ENCODE data around the gene ZNF425. TPM values are rescaled to one million over a fixed set of nuclear protein-coding genes. Genes with fewer than 3 reads are reported as not detected.

ZNF425 gene
- total RNA-seq, result 1 to 10 TPM; 2.8 to 4.0 TPM

- Histone ChIP-seq H3K4me3 (peak within 1 kb of the TSS; percentile 58 to 84), H3K36me3 (no peaks in the 10 kb centered on the region), H3K4me1 (replicated peaks) (no peaks in the 10 kb centered on the region), H3K27ac (peak within 1 kb of the TSS; percentile 98), H3K9me3 (no peaks in the 10 kb centered on the region), H3K27me3 (replicated peaks; ENCODE audit: insufficient read depth) (no peaks in the 10 kb centered on the region)
- TF ChIP-seq POLR2AphosphoS5 (IDR thresholded peaks at IDR 0.05), result peak; percentile 93
- TF ChIP-seq POLR2A (IDR thresholded peaks at IDR 0.05), result peak; percentile 96
- peak; percentile 99 to 100 (median 99) for TF ChIP-seq CTCF (IDR thresholded peaks at IDR 0.05)
- peak; percentile 88 for DNase-seq (ENCODE audit: low spot score)
- WGBS, result under 1% methylated on average over 26 of the region's 72 CpGs
- intact Hi-C loops (cut with DNase I), result loop anchor here (2.0 to 10.0 kb wide), 2 partner anchors 21 to 241 kb away; partner anchors contain the start of genes EZH2 and ZNF398
Observed at GRCh38 chr7:149125863-149126661, at the start of gene ZNF425. ZNF425 (minus strand) TSS chr7:149126324; CDS start chr7:149126213, 111 bp downstream.

- 84% methylated on average over 2 of the region's 2 CpGs for WGBS
- Histone ChIP-seq H3K36me3 (peaks cover 7 to 8% of the 10 kb centered on the region in 2 donors), H3K27me3 (replicated peaks; ENCODE audit: insufficient read depth) (no peaks in the 10 kb centered on the region), H3K4me3 (no peak overlapping the region), H3K9me3 (no peaks in the 10 kb centered on the region), H3K27ac (no peak overlapping the region), H3K4me1 (replicated peaks) (no peaks in the 10 kb centered on the region)
- TF ChIP-seq POLR2AphosphoS5 (IDR thresholded peaks at IDR 0.05) (no peak), POLR2A (IDR thresholded peaks at IDR 0.05) (no peak), CTCF (IDR thresholded peaks at IDR 0.05) (no peak)
- intact Hi-C loops (cut with DNase I), result no loop called here
- no peak for DNase-seq (ENCODE audit: low spot score)
Observed at GRCh38 chr7:149175150-149175549, 49.0 kb upstream of the ZNF425 start.

GRCh38 chr7:149172534-149172920 is 46.4 kb upstream of the ZNF425 start:
- no peak for DNase-seq (ENCODE audit: low spot score)
- no peaks in the 10 kb centered on the region for H3K9me3 ChIP-seq
- no peaks in the 10 kb centered on the region for H3K27me3 ChIP-seq (replicated peaks; ENCODE audit: insufficient read depth)
- H3K4me1 ChIP-seq (replicated peaks), result no peaks in the 10 kb centered on the region
- no peak overlapping the region for H3K4me3 ChIP-seq
- intact Hi-C loops (cut with DNase I), result no loop called here
- TF ChIP-seq CTCF (IDR thresholded peaks at IDR 0.05) (no peak), POLR2AphosphoS5 (IDR thresholded peaks at IDR 0.05) (no peak), POLR2A (IDR thresholded peaks at IDR 0.05) (no peak)
- no peak overlapping the region for H3K27ac ChIP-seq
- 69% methylated on average over 1 of the region's 1 CpG for WGBS
- no peaks in the 10 kb centered on the region for H3K36me3 ChIP-seq

GRCh38 chr7:149171892-149172533 is 45.9 kb upstream of the ZNF425 start:
- Histone ChIP-seq H3K9me3 (no peaks in the 10 kb centered on the region), H3K27ac (no peak overlapping the region), H3K27me3 (replicated peaks; ENCODE audit: insufficient read depth) (no peaks in the 10 kb centered on the region), H3K4me3 (no peak overlapping the region), H3K36me3 (peaks cover 0 to 3% of the 10 kb centered on the region in 2 donors), H3K4me1 (replicated peaks) (no peaks in the 10 kb centered on the region)
- no peak for DNase-seq (ENCODE audit: low spot score)
- WGBS, result 79% methylated on average over 9 of the region's 9 CpGs
- TF ChIP-seq POLR2A (IDR thresholded peaks at IDR 0.05) (no peak), POLR2AphosphoS5 (IDR thresholded peaks at IDR 0.05) (no peak), CTCF (IDR thresholded peaks at IDR 0.05) (no peak)
- intact Hi-C loops (cut with DNase I), result no loop called here
